Subcutaneous abdominal adipose tissue (tissue), 5 donors: ENCODE data around the gene NRF1.

ENCODE experiments used
- H3K27ac ChIP-seq: one replicate; pipeline ENCODE4 v1.7.0; 2013; ENCODE audit warnings: low read depth, mild to moderate bottlenecking, inconsistent platforms, low read length, moderate library complexity
- H3K27me3 ChIP-seq, 5 donors: one replicate each; pipeline ENCODE4 v1.7.0; 2013; ENCODE audit warnings: low read length in 5 of 5, inconsistent platforms in 1 of 5; ENCODE audit not compliant: control insufficient read depth in 5 of 5, insufficient read depth in 4 of 5
- H3K36me3 ChIP-seq, 5 donors: one replicate each; pipeline ENCODE4 v1.7.0; 2013; ENCODE audit warnings: low read length in 5 of 5; ENCODE audit not compliant: control insufficient read depth in 5 of 5, insufficient read depth in 5 of 5
- H3K4me1 ChIP-seq, 5 donors: one replicate each; pipeline ENCODE4 v1.7.0; 2013; ENCODE audit warnings: low read length in 5 of 5, mild to moderate bottlenecking in 3 of 5, moderate library complexity in 1 of 5; ENCODE audit not compliant: control insufficient read depth in 5 of 5, insufficient read depth in 5 of 5
- H3K4me3 ChIP-seq, 5 donors: one replicate each; pipeline ENCODE4 v1.7.0; 2013; ENCODE audit warnings: low read length in 5 of 5, low read depth in 1 of 5
- H3K9ac ChIP-seq, 5 donors: one replicate each; pipeline ENCODE4 v1.7.0; 2013; ENCODE audit warnings: low read length in 5 of 5, mild to moderate bottlenecking in 4 of 5, moderate library complexity in 3 of 5
- H3K9me3 ChIP-seq, 5 donors: one replicate each; pipeline ENCODE4 v1.7.0; 2013; ENCODE audit warnings: low read length in 5 of 5; ENCODE audit not compliant: control insufficient read depth in 5 of 5
- donor health status: healthy.
- donor health status: healthy.
- donor health status: healthy.
- donor health status: healthy.
- donor health status: healthy.

The NRF1 gene

GRCh38 chr7:129769866-129770808 lies 158.6 kb downstream of the NRF1 start:
- Histone ChIP-seq H3K4me1 (peaks cover 0 to 6% (median 0%) of the 10 kb centered on the region in 5 donors), H3K9me3 (no peaks in the 10 kb centered on the region), H3K27me3 (peaks cover 1 to 18% (median 12%) of the 10 kb centered on the region in 5 donors)

DNA sequence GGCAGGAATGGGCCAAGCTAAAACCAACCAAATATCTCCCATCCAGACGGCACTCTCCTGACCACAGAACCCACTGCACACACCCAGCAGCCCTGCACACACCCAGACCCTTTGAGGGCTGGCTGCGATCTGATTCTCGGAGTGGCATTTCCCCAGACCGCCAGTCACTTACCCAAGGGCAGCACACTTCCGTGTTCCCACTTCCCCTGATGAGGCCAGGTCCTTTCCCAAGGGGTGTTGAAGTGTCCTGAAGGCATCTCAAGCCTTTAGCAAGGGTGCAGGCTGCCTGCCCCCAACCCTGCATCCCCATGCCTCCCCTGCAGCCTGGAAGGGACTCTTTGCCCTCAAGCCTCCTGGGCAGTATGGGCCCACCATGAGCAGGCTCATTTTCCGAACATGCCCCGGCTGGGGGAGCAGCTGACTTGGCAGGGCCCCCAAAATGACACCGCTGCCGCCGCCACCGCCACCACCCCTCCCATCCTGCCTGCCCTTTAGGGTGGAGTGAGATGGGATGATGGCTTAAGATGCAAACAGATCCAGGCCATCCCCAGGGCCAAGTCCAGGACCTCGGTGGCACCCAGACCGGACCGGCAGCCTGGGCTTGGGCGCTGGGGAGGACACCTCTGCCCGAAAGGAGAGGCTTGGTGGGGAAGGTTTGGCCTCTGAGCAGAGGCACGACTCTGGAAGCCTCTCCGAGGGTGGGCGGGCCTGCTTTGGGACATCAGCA lies 159.8 kb downstream of the NRF1 start:
- Histone ChIP-seq H3K4me3 (no peak overlapping the region), H3K27me3 (peaks cover 6 to 26% (median 22%) of the 10 kb centered on the region in 5 donors), H3K9ac (no peak overlapping the region), H3K9me3 (no peaks in the 10 kb centered on the region), H3K4me1 (peaks cover 0 to 6% (median 0%) of the 10 kb centered on the region in 5 donors), H3K36me3 (no peaks in the 10 kb centered on the region), H3K27ac (no peak overlapping the region)

More at GRCh38 chr7:129769866-129770808, 158.6 kb downstream of the NRF1 start:
- H3K36me3 ChIP-seq, result no peaks in the 10 kb centered on the region
- no peak overlapping the region for H3K27ac ChIP-seq
- H3K4me3 ChIP-seq, result no peak overlapping the region
- H3K9ac ChIP-seq, result no peak overlapping the region

GRCh38 chr7:129771928-129772479 lies 160.5 kb downstream of the NRF1 start:
- H3K27ac ChIP-seq, result no peak overlapping the region
- H3K36me3 ChIP-seq, result no peaks in the 10 kb centered on the region
- no peaks in the 10 kb centered on the region for H3K9me3 ChIP-seq
- no peak overlapping the region for H3K9ac ChIP-seq
- H3K4me3 ChIP-seq, result no peak overlapping the region
- H3K4me1 ChIP-seq, result peaks cover 0 to 6% (median 0%) of the 10 kb centered on the region in 5 donors
- H3K27me3 ChIP-seq, result peaks cover 8 to 31% (median 24%) of the 10 kb centered on the region in 5 donors

GRCh38 chr7:129772646-129773280 lies 161.2 kb downstream of the NRF1 start:
- no peak overlapping the region for H3K9ac ChIP-seq
- H3K27ac ChIP-seq, result no peak overlapping the region
- no peaks in the 10 kb centered on the region for H3K36me3 ChIP-seq
- peaks cover 0 to 6% (median 0%) of the 10 kb centered on the region in 5 donors for H3K4me1 ChIP-seq
- no peaks in the 10 kb centered on the region for H3K9me3 ChIP-seq
- H3K4me3 ChIP-seq, result no peak overlapping the region
- H3K27me3 ChIP-seq, result peaks cover 15 to 39% (median 31%) of the 10 kb centered on the region in 5 donors

DNA sequence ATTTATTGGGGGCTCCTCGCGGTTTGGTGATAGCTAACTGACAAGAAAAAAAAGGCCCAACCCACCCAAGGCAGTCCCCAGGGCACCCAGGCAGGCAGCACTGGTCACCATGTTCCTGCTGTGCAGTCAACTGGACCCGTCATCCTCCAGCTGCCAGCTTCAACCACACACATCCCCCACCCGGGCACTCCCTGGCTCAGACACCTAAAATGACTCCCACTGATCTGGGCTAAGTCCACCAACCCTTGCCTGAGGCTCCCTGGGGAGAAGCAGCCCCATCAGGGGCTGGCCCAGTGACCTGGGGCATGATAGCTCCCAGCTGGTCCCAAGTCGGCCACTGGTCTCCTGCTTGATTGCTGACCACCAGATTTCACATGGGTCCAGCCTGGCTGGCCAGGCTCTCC lies 161.8 kb downstream of the NRF1 start:
- no peaks in the 10 kb centered on the region for H3K36me3 ChIP-seq
- peaks cover 0 to 6% (median under 1%) of the 10 kb centered on the region in 5 donors for H3K4me1 ChIP-seq
- H3K27ac ChIP-seq, result no peak overlapping the region
- H3K4me3 ChIP-seq, result no peak overlapping the region
- H3K27me3 ChIP-seq, result peaks cover 20 to 45% (median 37%) of the 10 kb centered on the region in 5 donors
- H3K9me3 ChIP-seq, result no peaks in the 10 kb centered on the region
- no peak overlapping the region for H3K9ac ChIP-seq

GRCh38 chr7:129773871-129774270 lies 162.4 kb downstream of the NRF1 start:
- Histone ChIP-seq H3K4me1 (peaks cover 0 to 12% (median 6%) of the 10 kb centered on the region in 5 donors), H3K9ac (no peak overlapping the region), H3K36me3 (no peaks in the 10 kb centered on the region), H3K4me3 (no peak overlapping the region), H3K9me3 (no peaks in the 10 kb centered on the region), H3K27me3 (peaks cover 25 to 50% (median 38%) of the 10 kb centered on the region in 5 donors), H3K27ac (no peak overlapping the region)

- H3K9me3 ChIP-seq, result no peaks in the 10 kb centered on the region
- no peaks in the 10 kb centered on the region for H3K36me3 ChIP-seq
- peaks cover 28 to 54% (median 42%) of the 10 kb centered on the region in 5 donors for H3K27me3 ChIP-seq
- H3K9ac ChIP-seq, result no peak overlapping the region
- H3K4me1 ChIP-seq, result peaks cover 0 to 17% (median 10%) of the 10 kb centered on the region in 5 donors
- no peak overlapping the region for H3K27ac ChIP-seq
- H3K4me3 ChIP-seq, result no peak overlapping the region
Observed at GRCh38 chr7:129774359-129774758, 162.8 kb downstream of the NRF1 start.

- H3K9me3 ChIP-seq, result no peaks in the 10 kb centered on the region
- H3K36me3 ChIP-seq, result no peaks in the 10 kb centered on the region
- no peak overlapping the region for H3K4me3 ChIP-seq
- no peak overlapping the region for H3K27ac ChIP-seq
- H3K9ac ChIP-seq, result no peak overlapping the region
- peaks cover 0 to 24% (median 15%) of the 10 kb centered on the region in 5 donors for H3K4me1 ChIP-seq
- peaks cover 28 to 55% (median 44%) of the 10 kb centered on the region in 5 donors for H3K27me3 ChIP-seq
Observed at GRCh38 chr7:129774871-129775694, 163.6 kb downstream of the NRF1 start.
